IMR-90 (cell line): ENCODE results near the gene ELFN1. TPM values are rescaled to one million over a fixed set of nuclear protein-coding genes. Genes with fewer than 3 reads are reported as not detected.

Experiments
- ATAC-seq: fragments of 200-7000 bp; cut with Tn5 transposase; 2 replicates; pipeline ENCODE4 v1.9.1; 2020; ENCODE audit warnings: low read depth, mild to moderate bottlenecking, moderate library complexity
- BruUV-seq: library from RNA; stranded (reverse); fragments of 400-500 nt; replicated peaks from 2 replicates; lab custom pipeline; 2021; lab: Mats Ljungman, UMichigan
- CTCF ChIA-PET: fragments of 300-600 bp; formaldehyde crosslinking; extraction: SDS; loops from one replicate; lab custom pipeline; 2021; ENCODE audit warnings: antibody characterized with exemption; lab: Yijun Ruan, JAX
- POLR2A ChIA-PET: fragments of 300-600 bp; sonication (Branson Sonifier 250); formaldehyde crosslinking; loops from one replicate; lab custom pipeline; 2022; ENCODE audit warnings: antibody characterized with exemption; ENCODE audit not compliant: unreplicated experiment; lab: Charles Lee
- DNase-seq: peaks from one replicate; pipeline ENCODE4 v3.0.0; 2013
- H2AFZ ChIP-seq: replicated peaks from 2 replicates; pipeline ENCODE3; 2013; ENCODE audit warnings: low read length, mild to moderate bottlenecking; ENCODE audit not compliant: poor library complexity
- H2AK5ac ChIP-seq: 2 replicates; pipeline ENCODE4 v1.6.1; 2013; ENCODE audit warnings: low read depth, low read length, inconsistent platforms
- H2AK9ac ChIP-seq: replicated peaks from 2 replicates; pipeline ENCODE3; 2013; ENCODE audit warnings: mild to moderate bottlenecking, low read depth, low read length, moderate library complexity; ENCODE audit not compliant: poor library complexity
- H2BK120ac ChIP-seq: 2 replicates; pipeline ENCODE4 v1.6.1; 2013; ENCODE audit warnings: low read depth, low read length, inconsistent platforms
- H2BK15ac ChIP-seq: 3 replicates; pipeline ENCODE4 v1.6.1; 2013; ENCODE audit warnings: low read depth, low read length, inconsistent platforms
- H2BK20ac ChIP-seq: 2 replicates; pipeline ENCODE4 v1.6.1; 2013; ENCODE audit warnings: low read depth, mild to moderate bottlenecking, inconsistent platforms, low read length, moderate library complexity
- H2BK5ac ChIP-seq: 2 replicates; pipeline ENCODE4 v1.6.1; 2013; ENCODE audit warnings: mild to moderate bottlenecking, low read depth, low read length, inconsistent platforms; ENCODE audit not compliant: poor library complexity, severe bottlenecking
- H3K14ac ChIP-seq: replicated peaks from 2 replicates; pipeline ENCODE4 v1.6.1; 2013; ENCODE audit warnings: low read depth, low read length, inconsistent platforms
- H3K18ac ChIP-seq: 2 replicates; pipeline ENCODE4 v1.6.1; 2013; ENCODE audit warnings: low read depth, low read length, control low read depth
- H3K23ac ChIP-seq: 2 replicates; pipeline ENCODE4 v1.6.1; 2013; ENCODE audit warnings: low read depth, low read length, inconsistent platforms
- H3K27ac ChIP-seq: 2 replicates; pipeline ENCODE4 v1.5.1; 2013; ENCODE audit warnings: mild to moderate bottlenecking, control low read depth, low read length; ENCODE audit not compliant: insufficient read depth
- H3K27me3 ChIP-seq: 2 replicates; pipeline ENCODE4 v1.6.1; 2013; ENCODE audit warnings: low read length; ENCODE audit not compliant: control insufficient read depth, insufficient read depth
- H3K36me3 ChIP-seq: 2 replicates; pipeline ENCODE4 v1.6.1; 2013; ENCODE audit warnings: low read length, mixed read lengths; ENCODE audit not compliant: control insufficient read depth, insufficient read depth
- H3K4ac ChIP-seq: 2 replicates; pipeline ENCODE4 v1.6.1; 2013; ENCODE audit warnings: low read depth, low read length, inconsistent platforms
- H3K4me1 ChIP-seq: 2 replicates; pipeline ENCODE4 v1.6.1; 2013; ENCODE audit warnings: low read length, mixed read lengths; ENCODE audit not compliant: control insufficient read depth, insufficient read depth
- H3K4me2 ChIP-seq: 2 replicates; pipeline ENCODE4 v1.6.1; 2013; ENCODE audit warnings: low read depth, mild to moderate bottlenecking, control low read depth, low read length, moderate library complexity
- H3K4me3 ChIP-seq: 2 replicates; pipeline ENCODE4 v1.5.1; 2013; ENCODE audit warnings: low read depth, mild to moderate bottlenecking, control low read depth, low read length, moderate library complexity; ENCODE audit not compliant: insufficient read depth
- H3K56ac ChIP-seq: 2 replicates; pipeline ENCODE4 v1.6.1; 2013; ENCODE audit warnings: low read length, inconsistent platforms; ENCODE audit not compliant: insufficient read depth; ENCODE audit errors: extremely low read depth
- H3K79me1 ChIP-seq, 2 experiments: 2 replicates each; pipeline ENCODE4 v1.6.1; 2013; ENCODE audit warnings: low read length in 2 of 2, inconsistent platforms in 1 of 2, low read depth in 1 of 2
- H3K9ac ChIP-seq: 2 replicates; pipeline ENCODE4 v1.6.1; 2013; ENCODE audit warnings: low read depth, low read length, control low read depth
- H3K9me1 ChIP-seq: 2 replicates; pipeline ENCODE4 v1.6.1; 2013; ENCODE audit warnings: low read length, inconsistent platforms; ENCODE audit not compliant: insufficient read depth
- H3K9me3 ChIP-seq: 2 replicates; pipeline ENCODE4 v1.6.1; 2013; ENCODE audit warnings: low read length; ENCODE audit not compliant: control insufficient read depth, insufficient read depth
- H4K20me1 ChIP-seq: 2 replicates; pipeline ENCODE4 v1.6.1; 2013; ENCODE audit warnings: low read length, inconsistent platforms; ENCODE audit not compliant: insufficient read depth
- H4K5ac ChIP-seq: 2 replicates; pipeline ENCODE4 v1.6.1; 2013; ENCODE audit warnings: mild to moderate bottlenecking, low read depth, low read length, control low read depth
- H4K8ac ChIP-seq, 2 experiments: 2 replicates each; pipeline ENCODE4 v1.6.1; 2013; ENCODE audit warnings: low read depth in 2 of 2, low read length in 2 of 2, control low read depth in 1 of 2, inconsistent platforms in 1 of 2
- H4K91ac ChIP-seq: 2 replicates; pipeline ENCODE4 v1.6.1; 2013; ENCODE audit warnings: low read depth, low read length, inconsistent platforms; ENCODE audit not compliant: insufficient read depth
- CEBPB ChIP-seq: IDR thresholded peaks from 2 replicates; pipeline ENCODE4 v1.6.1; 2012; ENCODE audit warnings: low read depth, low read length, improper control_type of control experiment
- CHD1 ChIP-seq: IDR thresholded peaks from 2 replicates; pipeline ENCODE4 v1.6.1; 2012; ENCODE audit warnings: low read depth, low read length, improper control_type of control experiment
- MAFK ChIP-seq: IDR thresholded peaks from 2 replicates; pipeline ENCODE4 v1.6.1; 2012; ENCODE audit warnings: low read depth, low read length, improper control_type of control experiment
- MXI1 ChIP-seq: IDR thresholded peaks from 2 replicates; pipeline ENCODE4 v1.6.1; 2012; ENCODE audit warnings: low read depth, mild to moderate bottlenecking, low read length, moderate library complexity, borderline replicate concordance
- NFE2L2 ChIP-seq: fragments of 150-350 bp; IDR thresholded peaks from 2 replicates; pipeline ENCODE4 v1.6.1; 2016; ENCODE audit warnings: low read depth, mild to moderate bottlenecking, low read length
- SMC3 ChIP-seq: fragments of 150-350 bp; IDR thresholded peaks from 2 replicates; pipeline ENCODE4 v1.6.1; 2016; ENCODE audit warnings: low read depth, mild to moderate bottlenecking, antibody characterized with exemption, low read length, moderate library complexity
- WGBS, 2 experiments: methylation state at CpG; one replicate each; pipeline versions ENCODE4 v1.1.5 to v1.1.7; 2013; ENCODE audit warnings: missing lambda C conversion rate in 2 of 2; ENCODE audit not compliant: insufficient read length in 1 of 2; ENCODE audit errors: extremely low coverage in 2 of 2; 5-methylcytosine and 5-hydroxymethylcytosine counted together
- dilution Hi-C: fragments of 300-500 bp; cut with HindIII; formaldehyde crosslinking; loops from one replicate; pipeline ENCODE4 v1.14.3; 2018; ENCODE audit warnings: low sequenced_read_pairs; ENCODE audit not compliant: unreplicated experiment
- in situ Hi-C: fragments of 300-500 bp; cut with MboI; formaldehyde crosslinking; loops from 3 replicates; pipeline ENCODE4 v1.14.3; 2019; ENCODE audit warnings: low sequenced_read_pairs, inconsistent platforms, mixed read lengths
- intact Hi-C: fragments of 100-400 bp; cut with micrococcal nuclease; formaldehyde crosslinking; loops from 2 replicates; pipeline ENCODE4 v1.10.0; 2022
- polyA plus RNA-seq, 3 experiments: library from polyadenylated mRNA; depleted of rRNA; stranded (reverse); fragments of >200 nt; gene quantifications; 2 replicates each; pipeline ENCODE4 v1.2.3, GENCODE V29; 2012; ENCODE audit warnings: low replicate concordance in 1 of 3
- total RNA-seq: library from RNA; depleted of rRNA; stranded (reverse); fragments of >200 nt; gene quantifications from 2 replicates; pipeline ENCODE4 v1.2.3, GENCODE V29; 2012
- TF ChIP-seq, protein P1 (sequence below): conservative IDR thresholded peaks from 2 replicates; pipeline ENCODE4 v1.5.1; 2012; ENCODE audit warnings: mild to moderate bottlenecking, low read depth, low read length, improper control_type of control experiment

Gene ELFN1
- total and polyA plus RNA-seq, 2 of the 4 experiments (the other 2 are of a cell fraction), result 1.6 to 5.2 TPM

GRCh38 chr7:1740214-1740613 is 70.1 kb downstream of the ELFN1 start:
- Histone ChIP-seq H3K4me2 (no peak overlapping the region), H4K20me1 (no peaks in the 10 kb centered on the region), H3K14ac (no peak overlapping the region), H2BK120ac (no peak overlapping the region), H3K27me3 (peaks cover 2% of the 10 kb centered on the region; the same call in 1 of the 2 replicates), H3K9me3 (peaks cover 2% of the 10 kb centered on the region; the same call in 1 of the 2 replicates), H2BK20ac (no peak overlapping the region), H3K4me3 (no peak overlapping the region), H3K27ac (no peak overlapping the region), H2AK5ac (no peak overlapping the region), H4K91ac (no peak overlapping the region), H3K9me1 (no peaks in the 10 kb centered on the region), H2BK5ac (no peak overlapping the region), H2AK9ac (no peak overlapping the region), H3K56ac (no peak overlapping the region), H3K4me1 (no peaks in the 10 kb centered on the region), H4K8ac (no peak overlapping the region), H3K23ac (no peak overlapping the region), H3K79me1 (no peaks in the 10 kb centered on the region), H3K36me3 (no peaks in the 10 kb centered on the region), H3K18ac (no peak overlapping the region), H4K5ac (no peak overlapping the region), H3K4ac (no peak overlapping the region), H2AFZ (no peak overlapping the region), H3K9ac (no peak overlapping the region), H2BK15ac (no peak overlapping the region)
- 93% methylated on average over 9 of the region's 17 CpGs; no CpG with 5 or more reads in 1 of the 2 experiments for WGBS, 2 experiments
- no peak for DNase-seq
- POLR2A ChIA-PET, result no interaction called here
- no peak for TF ChIP-seq SMC3
- no peak for TF ChIP-seq MAFK
- no peak for TF ChIP-seq CEBPB
- TF ChIP-seq NFE2L2, result no peak
- TF ChIP-seq, protein P1, sequence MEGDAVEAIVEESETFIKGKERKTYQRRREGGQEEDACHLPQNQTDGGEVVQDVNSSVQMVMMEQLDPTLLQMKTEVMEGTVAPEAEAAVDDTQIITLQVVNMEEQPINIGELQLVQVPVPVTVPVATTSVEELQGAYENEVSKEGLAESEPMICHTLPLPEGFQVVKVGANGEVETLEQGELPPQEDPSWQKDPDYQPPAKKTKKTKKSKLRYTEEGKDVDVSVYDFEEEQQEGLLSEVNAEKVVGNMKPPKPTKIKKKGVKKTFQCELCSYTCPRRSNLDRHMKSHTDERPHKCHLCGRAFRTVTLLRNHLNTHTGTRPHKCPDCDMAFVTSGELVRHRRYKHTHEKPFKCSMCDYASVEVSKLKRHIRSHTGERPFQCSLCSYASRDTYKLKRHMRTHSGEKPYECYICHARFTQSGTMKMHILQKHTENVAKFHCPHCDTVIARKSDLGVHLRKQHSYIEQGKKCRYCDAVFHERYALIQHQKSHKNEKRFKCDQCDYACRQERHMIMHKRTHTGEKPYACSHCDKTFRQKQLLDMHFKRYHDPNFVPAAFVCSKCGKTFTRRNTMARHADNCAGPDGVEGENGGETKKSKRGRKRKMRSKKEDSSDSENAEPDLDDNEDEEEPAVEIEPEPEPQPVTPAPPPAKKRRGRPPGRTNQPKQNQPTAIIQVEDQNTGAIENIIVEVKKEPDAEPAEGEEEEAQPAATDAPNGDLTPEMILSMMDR, result no peak
- TF ChIP-seq MXI1, result no peak
- no peak for TF ChIP-seq CHD1
- in situ Hi-C loops (no loop called here), dilution Hi-C loops (no loop called here), intact Hi-C loops (no loop called here)
- CTCF ChIA-PET, result no interaction called here
- BruUV-seq, result no TSS peak
- no peak for ATAC-seq
